Vagina (tissue), 2 donors: ENCODE measurements around the gene FBXO44.

Source experiments
- POLR2A ChIP-seq, 2 donors: fragments of 450-650 bp; IDR thresholded peaks; one replicate each; pipeline ENCODE4 v1.6.1; 2017; ENCODE audit warnings: antibody characterized with exemption in 2 of 2, mild to moderate bottlenecking in 2 of 2, moderate library complexity in 2 of 2
- TF ChIP-seq, protein P1 (sequence below), 3 experiments: fragments of 450-650 bp in 2 of 3; fragments of 200-600 bp in 1 of 3; sonication (generic) in 1 of 3; IDR thresholded peaks; one replicate each; pipeline ENCODE4 v1.5.1; 2017 to 2019; ENCODE audit warnings: antibody characterized with exemption in 3 of 3, mild to moderate bottlenecking in 2 of 3, moderate library complexity in 2 of 3

DNA sequence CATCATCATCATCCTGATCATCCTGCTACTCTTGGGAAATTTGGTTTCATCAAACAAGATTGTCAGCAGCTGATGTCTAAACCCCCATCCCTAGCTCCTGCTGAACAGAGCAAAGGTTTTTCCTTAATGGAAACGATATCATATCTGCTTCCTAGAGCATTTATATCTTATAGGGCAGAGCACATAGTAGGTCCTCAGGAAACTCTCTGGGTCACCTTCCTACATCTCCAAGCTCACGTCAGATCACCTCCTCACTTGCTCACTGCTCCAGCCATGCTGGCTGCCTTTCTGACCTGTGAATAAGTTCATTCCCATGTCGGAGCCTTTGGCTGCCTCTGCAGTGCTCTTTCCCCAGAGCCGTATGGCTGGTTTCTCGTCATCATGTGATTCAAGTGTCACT is 10.9 kb upstream of the FBXO44 start:
- TF ChIP-seq, protein P1, sequence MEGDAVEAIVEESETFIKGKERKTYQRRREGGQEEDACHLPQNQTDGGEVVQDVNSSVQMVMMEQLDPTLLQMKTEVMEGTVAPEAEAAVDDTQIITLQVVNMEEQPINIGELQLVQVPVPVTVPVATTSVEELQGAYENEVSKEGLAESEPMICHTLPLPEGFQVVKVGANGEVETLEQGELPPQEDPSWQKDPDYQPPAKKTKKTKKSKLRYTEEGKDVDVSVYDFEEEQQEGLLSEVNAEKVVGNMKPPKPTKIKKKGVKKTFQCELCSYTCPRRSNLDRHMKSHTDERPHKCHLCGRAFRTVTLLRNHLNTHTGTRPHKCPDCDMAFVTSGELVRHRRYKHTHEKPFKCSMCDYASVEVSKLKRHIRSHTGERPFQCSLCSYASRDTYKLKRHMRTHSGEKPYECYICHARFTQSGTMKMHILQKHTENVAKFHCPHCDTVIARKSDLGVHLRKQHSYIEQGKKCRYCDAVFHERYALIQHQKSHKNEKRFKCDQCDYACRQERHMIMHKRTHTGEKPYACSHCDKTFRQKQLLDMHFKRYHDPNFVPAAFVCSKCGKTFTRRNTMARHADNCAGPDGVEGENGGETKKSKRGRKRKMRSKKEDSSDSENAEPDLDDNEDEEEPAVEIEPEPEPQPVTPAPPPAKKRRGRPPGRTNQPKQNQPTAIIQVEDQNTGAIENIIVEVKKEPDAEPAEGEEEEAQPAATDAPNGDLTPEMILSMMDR (IDR thresholded peaks at IDR 0.05) = no peak
- no peak for TF ChIP-seq POLR2A (IDR thresholded peaks at IDR 0.05)
